GM19324 (cell line): Measurements from ENCODE around the gene MAP3K7CL.

ENCODE experiments used
- ATAC-seq: cut with Tn5 transposase; IDR thresholded peaks from one replicate; pipeline ENCODE4 v1.9.1; 2021; ENCODE audit warnings: mild to moderate bottlenecking, moderate library complexity; ENCODE audit not compliant: unreplicated experiment, low FRiP score

Gene MAP3K7CL, protein sequence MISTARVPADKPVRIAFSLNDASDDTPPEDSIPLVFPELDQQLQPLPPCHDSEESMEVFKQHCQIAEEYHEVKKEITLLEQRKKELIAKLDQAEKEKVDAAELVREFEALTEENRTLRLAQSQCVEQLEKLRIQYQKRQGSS

DNA sequence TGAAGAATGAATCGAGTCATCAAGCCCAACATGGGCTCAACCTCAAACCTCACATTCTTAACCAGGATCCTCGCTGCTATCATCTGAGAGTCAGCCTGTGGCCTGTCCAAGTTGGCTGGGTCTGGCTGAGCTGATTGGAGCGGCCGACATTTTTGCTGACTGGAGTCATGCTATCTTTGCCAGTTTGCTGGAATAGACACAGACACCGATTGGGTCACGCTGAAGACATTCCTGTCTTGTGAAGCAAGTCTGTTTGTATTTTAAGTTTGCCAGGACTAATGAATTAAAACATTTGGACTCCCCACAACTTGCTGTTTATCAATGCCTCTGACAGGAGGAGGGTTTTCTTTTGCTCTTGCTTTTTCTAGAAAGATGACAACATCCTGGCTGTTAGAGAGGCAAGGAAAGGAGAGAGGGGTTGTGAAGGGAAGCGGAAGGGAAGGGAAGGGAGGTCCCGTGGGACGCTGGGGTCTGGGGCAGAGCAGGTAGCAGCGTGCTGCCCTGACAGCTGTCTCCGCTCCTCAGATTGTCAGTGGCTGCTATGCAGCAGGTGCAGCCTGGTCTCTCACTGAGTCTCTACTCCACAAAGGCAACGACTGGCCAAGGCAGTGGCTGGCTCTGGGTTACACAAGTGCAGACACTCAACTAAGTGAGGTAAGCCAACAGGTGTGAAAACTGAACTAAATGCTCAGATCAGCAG, at the start of gene MAP3K7CL:
MAP3K7CL (plus strand) TSS at position 375 of the 700 bp plus-strand sequence. CDS start 2,701 bp downstream, outside the sequence.
- ATAC-seq, result no peak

DNA sequence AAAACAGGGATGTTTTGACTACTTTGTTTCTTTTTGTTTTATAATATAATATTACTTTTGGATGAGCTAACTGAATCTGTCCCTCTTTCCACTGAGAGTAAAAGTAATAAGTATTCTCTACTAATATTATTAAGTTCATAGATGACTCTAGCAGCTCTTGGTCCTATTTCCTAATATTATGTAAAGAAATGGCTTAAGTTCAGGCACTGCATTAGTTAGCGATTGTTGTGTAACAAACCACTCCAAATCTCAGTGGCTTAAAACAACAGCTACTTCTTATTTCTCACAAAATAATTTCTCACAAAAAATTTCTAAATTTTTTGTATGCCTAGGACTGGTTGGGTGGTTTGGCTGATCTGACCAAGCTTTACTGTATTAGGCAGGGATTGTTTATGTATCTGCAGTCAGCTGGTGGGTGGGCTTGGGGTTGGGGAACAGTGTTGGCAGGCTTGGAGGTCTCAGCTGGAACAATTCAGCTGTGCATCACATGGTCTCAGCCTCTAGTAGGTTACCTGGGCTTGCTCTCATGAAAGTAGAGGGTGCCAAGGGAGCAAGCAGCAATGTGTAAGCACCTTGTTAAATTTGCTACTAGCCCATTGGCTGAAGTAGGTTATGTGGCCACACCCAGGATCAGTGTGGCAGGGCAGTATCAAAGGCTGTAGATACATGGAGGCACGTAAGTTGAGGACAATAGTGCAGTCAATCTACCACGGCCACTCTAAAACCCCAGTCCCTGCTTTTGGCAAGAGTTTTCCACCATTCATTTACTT, 48.2 kb upstream of the MAP3K7CL start:
- no peak for ATAC-seq

DNA sequence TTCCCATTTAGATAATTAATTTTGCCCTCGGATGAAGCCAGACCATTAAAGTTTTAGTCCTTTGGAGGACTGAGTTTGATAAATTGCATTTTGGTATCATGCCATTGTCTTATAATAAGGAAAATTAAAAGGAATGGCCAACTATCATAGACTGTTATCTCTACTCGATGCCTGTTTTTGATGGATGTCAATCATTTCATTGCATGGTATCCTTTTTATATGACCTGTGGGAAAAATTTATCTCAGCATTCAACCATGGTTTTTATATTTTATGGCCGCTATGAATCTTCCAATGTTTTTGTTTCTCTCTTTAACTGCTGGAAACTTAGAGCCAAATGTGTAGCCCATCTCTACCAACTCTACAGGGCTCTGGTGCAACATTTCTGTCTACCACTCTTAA, 47.1 kb upstream of the MAP3K7CL start:
- ATAC-seq, result no peak

DNA sequence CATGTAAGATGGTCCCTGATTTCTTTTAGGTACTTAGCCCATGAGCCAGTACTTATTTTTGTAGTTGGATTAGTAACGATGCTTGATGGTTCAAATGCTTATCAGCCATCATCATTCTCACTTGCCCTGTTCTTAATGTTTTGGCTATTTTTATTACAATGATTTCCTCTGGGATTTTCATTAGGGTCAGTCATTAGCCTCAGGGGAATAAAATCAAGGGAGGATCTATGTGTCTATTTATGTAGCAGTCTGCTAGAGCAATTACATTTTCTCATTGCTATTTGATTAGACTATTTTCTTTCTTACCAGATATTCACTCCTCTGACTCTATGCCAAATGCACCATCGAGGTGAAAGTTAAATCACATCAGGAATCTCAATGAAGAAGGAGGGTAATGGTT, 46.1 kb upstream of the MAP3K7CL start:
- ATAC-seq, result no peak

DNA sequence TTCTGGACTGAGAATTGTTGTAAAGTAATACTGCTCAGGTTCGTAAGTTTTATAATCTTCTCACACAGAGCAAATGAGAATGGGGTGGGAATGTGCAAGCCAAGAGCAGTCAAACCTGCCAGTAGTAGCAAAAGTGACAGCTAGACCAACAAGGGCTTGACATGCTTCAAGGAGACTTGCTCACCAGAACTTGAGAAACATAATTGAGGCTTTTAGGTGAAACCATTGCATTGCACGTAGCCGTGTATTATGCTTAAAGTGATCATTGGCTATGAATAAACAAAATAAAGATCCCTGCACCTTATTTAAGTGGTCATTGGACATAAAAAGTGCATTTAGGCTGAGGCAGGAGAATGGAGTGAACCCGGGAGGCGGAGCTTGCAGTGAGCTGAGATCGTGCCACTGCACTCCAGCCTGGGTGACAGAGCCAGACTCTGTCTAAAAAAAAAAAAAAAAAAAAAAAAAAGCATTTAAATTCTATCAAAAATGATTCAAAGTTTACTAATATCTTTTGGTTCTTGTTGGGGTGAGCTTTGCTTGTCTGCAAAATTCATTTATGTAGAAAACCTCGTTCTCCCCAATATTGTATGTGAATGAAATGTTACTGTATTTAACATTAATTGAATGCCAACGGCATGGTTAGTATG, 45.2 kb upstream of the MAP3K7CL start:
- ATAC-seq, result no peak

DNA sequence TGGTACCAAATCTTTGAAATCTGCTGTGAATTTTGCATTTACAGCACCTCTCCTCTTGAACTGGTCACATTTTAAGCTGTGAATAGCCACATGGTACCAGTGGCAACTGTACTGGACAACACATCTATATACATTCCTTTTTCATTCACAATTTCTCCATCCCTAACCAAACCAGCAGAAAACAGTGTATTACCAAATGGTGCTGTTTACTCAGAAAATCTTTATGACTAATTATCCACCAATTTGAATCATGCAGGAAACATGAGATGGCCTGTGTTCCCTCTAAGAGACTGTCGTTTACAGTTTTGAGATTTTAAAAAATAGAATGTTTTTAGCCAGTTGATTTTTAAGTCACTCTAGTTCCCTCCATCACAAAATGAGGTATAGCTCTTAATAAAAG, 39.4 kb upstream of the MAP3K7CL start:
- no peak for ATAC-seq

DNA sequence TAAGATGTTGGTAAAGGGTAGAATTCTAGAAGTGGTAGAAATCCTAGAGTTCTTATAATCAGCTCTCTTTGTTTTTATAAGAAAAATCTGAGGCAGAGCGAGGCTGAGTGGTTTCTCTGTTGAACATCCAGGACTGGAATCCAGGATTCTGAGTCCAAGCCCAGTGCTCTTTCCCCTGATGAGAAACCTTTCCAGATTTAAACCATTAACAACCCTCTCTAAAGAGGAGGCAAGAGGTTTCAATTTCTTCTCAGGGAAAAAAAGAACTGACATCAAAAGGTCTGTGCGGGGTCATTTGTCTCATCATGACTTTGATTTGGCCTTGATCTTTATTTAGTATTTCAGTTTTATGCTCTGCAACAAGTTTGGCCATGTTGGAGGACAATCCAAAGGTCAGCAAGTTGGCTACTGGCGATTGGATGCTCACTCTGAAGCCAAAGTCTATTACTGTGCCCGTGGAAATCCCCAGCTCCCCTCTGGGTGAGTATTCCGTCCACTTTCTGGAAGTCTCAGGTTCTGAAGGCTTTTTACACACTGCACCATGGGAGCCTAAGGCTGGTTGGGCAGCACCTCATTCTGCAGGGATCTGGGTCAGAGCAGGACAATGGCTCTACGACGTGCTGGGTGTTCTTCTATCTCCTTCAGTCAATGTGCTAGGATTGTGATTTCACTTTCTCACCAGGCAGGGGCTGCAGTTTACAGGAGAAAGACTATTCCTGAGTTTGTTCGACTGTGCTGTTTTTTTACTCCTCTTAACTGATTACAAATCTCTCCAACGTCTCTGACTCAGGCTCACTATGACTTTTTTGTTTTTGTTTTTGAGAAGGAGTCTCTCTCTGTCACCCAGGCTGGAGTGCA, 38.1 kb upstream of the MAP3K7CL start:
- ATAC-seq, result no peak

DNA sequence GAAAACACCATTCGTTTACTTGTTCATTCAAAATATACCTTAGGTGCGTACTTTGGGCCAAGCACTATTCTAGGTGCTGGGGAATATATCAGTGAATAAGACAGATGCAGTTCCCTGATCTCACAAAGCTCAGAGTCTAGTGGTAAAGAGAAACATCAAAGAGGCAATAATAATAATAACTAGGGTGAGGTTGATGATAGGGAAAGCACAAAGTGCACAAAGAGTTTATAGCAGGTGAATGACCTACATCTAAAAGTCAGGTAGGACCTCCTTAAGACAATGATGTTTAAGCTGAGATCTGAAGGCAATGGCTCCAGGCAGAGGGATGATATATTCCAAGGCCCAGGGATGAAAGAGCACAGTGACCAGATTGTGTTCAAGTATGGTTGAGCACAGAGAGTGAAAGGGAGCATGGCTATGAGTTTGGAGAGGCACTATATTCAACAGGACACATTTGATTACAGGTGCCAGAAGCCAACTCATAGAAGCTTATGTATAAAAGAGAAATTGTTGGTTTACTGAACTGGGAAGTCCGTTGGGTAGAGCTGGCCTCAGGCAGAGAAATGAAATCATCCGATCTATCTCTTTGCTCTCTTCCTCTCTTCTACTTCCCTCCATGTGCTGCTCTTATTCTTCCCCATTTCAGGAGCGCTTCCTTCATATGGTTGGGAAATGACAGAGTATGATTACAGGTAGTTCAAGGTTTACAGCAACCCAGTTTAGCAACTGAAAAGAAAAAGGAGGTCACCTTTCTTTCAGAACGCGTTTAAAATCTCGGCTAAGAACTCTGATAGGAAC, 34.0 kb upstream of the MAP3K7CL start:
- no peak for ATAC-seq

DNA sequence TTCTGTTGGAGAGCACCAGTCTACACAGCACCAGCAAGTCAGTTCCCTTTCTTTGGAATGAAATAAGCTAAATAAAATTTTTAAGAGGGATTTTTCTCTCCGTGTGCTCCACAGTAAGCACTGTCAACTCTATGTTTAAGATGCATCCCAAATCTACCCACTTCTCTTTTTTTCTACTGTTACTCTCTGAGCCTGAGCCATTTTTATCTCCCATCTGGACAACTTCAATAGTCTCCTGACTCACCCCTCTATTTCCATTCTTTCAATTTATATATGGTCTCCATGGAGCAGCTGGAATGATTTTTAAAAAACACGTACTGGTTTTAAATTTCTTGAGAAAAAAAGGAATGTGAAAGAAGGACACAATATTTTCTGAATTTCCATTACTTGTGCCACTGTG, 32.3 kb upstream of the MAP3K7CL start:
- no peak for ATAC-seq

DNA sequence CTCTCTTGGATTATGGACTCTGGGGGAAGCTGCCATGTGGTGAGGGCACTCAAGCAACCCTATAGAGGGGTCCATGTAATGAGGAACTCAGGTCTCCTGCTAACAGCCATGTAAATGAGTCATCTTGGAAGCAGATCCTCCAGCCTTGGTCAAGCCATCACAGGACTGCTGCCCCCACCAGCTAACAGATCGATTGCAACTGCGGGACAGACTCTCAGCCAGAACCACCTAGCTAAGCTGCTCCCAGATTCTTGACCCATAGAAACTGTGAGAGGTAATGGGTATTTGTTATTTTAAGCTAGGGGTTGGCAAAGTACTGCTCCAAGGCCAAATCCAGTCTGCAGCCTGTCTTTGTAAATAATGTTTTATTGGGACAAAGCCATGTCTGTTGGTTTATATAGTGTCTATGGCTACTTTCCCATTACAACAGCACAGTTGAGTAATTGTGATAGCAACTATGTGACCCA, 27.6 kb upstream of the MAP3K7CL start:
- no peak for ATAC-seq

DNA sequence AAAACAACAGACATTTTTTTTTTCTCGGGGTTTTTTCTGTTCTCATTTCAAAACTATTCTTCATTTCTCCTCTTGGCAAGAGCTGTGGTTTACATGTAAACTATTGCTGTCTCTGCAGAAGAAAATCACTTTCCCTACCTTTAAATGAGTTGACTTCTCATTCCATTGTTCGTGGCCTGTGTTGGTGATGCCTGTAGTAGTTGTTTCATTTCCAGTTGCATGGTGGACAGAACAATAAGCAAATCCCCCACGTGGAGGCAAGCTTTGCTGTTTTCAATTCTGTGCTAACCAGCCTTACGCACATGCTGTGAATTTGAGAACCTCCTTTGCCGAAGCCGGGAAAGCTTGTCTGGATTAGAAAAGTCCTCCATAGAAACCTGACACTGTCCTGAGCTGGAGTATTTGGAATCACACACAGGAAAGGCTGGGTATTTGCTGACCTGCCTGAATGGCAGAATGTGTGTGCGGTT, 26.2 kb upstream of the MAP3K7CL start:
- ATAC-seq, result no peak

DNA sequence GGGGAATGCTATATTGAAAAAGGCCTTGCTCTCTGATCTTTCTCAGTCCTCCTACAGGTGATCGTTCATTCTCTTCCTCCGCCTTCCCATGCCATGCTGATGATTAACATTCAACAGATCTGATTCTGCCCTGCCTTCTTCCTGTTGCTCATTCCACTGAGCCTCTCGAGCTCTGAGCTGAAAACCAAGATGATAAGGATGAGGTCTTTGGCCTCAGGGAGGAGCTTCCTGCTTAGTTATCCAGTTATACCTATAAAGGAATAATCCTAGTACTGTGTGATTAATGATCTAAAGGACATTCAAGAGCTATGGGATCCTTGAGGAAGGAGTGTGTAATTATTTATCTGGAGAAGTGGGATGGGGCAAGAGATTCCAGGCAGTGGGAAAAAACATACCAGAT, 25.2 kb upstream of the MAP3K7CL start:
- ATAC-seq, result no peak

DNA sequence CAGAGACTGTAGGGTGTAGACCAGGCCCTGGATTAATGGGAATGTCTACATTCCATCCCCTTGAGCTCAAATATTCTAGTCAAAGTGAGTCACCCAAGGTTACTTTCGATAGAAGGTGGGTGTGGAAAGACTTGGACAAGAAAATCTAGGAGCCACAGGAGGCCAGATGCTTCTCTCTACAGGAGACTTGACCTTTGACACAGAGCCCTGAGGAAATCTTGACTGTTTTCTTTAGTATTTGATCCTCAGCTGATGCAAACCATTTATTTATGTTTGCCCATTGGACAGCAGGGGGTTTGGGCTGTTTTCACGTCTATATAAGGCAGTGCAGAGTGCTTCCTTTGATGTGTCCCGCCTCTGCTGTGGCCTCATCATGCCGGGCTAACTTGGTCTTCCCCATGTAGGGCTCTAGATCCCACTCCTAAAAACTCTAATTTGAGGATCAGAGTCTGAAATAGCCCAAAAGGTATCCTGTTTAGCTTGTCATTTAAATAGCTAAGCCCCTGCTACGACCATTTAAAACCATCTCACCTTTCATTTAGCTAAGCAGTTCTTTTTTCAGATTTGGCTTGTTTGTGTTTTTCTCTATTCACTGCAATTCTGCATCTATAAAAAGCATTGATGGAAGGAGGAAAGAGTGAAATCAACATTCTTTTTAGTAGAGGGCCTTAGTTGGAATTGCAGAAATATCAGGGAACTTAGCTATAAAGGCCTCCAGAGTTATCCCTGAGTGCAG, 15.5 kb upstream of the MAP3K7CL start:
- ATAC-seq, result no peak

DNA sequence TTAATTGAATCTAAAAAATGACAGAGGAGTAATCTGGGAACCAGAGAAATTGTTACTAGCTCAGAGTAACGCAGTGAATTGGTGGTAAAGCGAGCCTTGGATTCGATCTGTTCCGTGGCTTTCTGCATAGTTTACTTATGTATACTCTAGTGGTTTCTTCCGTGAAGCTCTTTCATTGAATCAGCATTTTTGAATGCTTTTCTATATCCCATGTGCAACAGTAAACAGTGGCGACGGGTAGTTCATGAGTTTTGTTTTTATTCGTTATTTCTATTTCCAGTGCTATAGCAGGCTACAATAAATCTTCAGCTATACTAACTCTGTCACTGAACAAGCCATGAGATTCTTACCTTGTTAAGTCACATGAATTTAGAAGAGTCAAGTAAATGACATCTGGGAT, 14.5 kb upstream of the MAP3K7CL start:
- no peak for ATAC-seq

DNA sequence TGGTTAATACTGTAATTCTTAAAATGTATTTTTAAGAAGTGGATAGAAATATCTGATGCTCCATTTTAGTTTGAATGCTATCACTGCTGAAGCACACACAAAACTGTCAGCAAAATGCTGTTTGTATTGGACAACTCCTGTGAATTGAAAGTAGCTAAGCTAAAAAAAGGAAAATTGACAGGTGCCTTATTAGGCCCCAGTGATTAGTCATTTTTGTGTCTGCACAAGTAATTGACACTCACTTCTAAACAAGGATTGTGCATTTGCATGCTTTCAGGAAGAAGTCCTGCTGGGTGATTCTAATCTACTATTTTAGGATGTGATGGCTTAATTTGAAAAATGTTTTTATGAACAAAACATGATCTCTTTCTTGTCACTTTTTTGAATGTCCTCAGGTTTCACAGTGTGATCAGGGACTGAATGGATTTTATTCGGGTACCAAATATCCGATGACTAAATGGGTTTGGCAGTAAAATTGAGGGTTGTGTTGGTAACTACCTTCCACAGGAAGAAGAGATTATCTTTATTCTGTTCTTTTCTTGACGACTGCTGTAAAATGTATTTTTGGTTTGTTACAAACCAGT, 13.0 kb upstream of the MAP3K7CL start:
- ATAC-seq, result no peak

DNA sequence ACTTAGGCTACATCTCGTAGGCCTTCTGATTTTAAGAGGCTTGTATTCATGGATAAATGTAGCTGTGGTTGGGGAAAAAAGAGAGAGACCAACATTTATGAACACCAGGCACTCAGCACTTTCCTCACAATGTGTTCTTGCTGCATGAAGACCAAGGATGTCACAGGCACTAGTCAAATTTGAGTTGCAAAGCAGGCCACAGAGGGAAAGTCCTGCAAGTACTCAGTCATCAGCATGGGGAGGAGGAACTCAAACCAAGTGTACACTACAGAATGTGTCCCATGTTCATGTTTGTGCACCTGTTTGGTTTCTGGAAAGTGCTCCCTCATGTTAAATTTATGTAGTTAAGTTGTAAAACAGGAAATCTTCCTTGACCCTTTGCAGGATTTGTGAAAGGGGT, 8.7 kb upstream of the MAP3K7CL start:
- ATAC-seq, result peak; percentile 82

DNA sequence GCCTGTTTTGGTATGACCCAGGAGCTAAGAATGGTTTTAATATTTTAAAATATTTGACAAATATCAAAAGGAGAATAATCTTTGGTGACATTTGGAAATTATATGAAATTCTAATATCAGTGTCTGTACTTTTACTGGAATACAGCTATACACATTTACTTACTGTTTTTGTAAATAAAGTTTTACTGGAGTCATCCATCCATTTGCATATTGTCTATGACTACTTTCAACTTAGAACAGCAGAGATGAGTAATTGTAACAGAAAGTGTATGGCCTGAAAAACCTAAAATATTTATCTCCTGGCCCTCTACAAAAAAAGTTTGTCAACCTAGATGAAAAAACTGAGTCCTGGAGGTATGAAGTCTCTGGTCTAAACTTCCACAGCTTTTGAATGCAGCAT, 5.8 kb upstream of the MAP3K7CL start:
- no peak for ATAC-seq

DNA sequence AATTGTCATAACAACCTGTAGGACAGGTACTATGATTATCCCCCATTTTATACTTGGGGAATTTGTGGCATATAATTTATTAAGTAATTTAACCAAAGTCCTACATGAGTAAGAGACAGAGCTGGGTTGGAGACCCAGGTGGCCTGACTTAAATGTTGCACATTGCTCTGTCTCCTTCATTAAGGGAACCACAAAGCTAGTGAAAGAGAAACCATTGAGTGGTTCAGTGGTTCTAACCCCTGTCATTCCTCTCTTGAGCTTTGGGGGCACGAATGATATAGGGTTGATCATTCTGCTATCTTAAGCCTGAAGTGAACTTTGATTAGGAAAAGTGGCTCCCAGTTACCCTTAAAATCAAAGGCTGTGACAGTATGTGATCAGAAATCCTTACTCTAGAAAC, 5.3 kb upstream of the MAP3K7CL start:
- peak; percentile 65 for ATAC-seq
